ENCODE results near the gene MAPKAPK2.
A peak's percentile ranks its signal among the peaks of the same experiment; 100 is the strongest.

MAPKAPK2 gene

DNA sequence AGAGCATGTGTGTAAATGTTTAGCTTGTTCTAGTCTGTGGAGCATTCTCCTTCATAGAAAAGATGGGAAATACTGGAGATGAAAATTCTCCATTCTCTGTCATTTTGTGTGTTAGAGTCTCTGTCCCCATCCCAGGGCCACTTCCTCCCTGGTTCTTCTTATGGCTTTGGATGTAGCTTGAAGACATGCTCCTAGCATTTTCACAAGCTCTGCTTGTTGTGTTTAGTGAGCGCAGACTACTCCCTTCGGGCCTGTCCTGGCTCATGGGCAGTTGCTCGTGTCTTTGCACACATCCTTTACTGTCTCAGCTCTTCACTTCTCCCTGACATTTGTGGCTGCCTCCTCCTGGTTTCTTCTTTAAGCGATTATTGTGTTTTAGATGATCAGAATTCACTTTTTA lies 30.4 kb downstream of the MAPKAPK2 start:
- Histone ChIP-seq H4K20me1 (ENCODE audit: insufficient read depth) (no peaks in the 10 kb centered on the region), H3K4me2 (peak overlapping the region; percentile 64), H3K4me1 (ENCODE audit: low read depth, poor library complexity, severe bottlenecking) (peaks cover 98% of the 10 kb centered on the region)

DNA sequence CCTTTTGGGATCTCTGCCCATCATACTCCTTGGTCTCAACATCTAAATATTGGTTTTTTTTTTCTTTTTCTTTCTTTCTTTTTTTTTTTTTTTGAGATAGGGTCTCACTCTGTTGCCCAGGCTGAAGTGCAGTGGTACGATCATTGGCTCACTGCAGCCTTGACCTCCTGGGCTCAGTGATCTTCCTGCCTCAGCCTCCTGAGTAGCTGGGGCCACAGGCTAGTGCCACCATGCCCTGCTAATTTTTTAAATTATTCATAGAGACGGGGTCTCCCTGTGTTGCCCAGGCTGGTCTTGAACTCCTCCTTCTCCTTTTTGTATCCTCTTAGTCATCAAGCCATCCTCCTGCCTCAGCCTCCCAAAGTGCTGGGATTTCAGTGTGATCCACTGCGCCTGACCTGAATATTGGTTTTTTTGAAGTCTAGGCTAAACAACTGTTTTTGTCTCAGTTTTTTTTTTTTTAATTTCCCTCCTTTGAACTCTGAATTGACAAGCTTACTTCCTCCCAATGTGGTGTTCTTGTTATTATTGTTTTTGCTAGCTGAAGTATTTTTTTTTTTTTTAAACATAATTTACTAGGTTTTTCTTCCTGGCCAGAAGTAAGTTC lies 30.9 kb downstream of the MAPKAPK2 start:
- no peak overlapping the region for H2AFZ ChIP-seq (ENCODE audit: low read depth)
- H3K27ac ChIP-seq = no peak overlapping the region
- peaks cover 98% of the 10 kb centered on the region for H3K4me1 ChIP-seq (ENCODE audit: low read depth, poor library complexity, severe bottlenecking)
- H3K36me3 ChIP-seq (ENCODE audit: insufficient read depth) = no peaks in the 10 kb centered on the region
- H3K4me3 ChIP-seq (IDR thresholded peaks at IDR 0.05; ENCODE audit: insufficient read depth, low read depth, low read length) = no peak overlapping the region
- TF ChIP-seq, protein P1, sequence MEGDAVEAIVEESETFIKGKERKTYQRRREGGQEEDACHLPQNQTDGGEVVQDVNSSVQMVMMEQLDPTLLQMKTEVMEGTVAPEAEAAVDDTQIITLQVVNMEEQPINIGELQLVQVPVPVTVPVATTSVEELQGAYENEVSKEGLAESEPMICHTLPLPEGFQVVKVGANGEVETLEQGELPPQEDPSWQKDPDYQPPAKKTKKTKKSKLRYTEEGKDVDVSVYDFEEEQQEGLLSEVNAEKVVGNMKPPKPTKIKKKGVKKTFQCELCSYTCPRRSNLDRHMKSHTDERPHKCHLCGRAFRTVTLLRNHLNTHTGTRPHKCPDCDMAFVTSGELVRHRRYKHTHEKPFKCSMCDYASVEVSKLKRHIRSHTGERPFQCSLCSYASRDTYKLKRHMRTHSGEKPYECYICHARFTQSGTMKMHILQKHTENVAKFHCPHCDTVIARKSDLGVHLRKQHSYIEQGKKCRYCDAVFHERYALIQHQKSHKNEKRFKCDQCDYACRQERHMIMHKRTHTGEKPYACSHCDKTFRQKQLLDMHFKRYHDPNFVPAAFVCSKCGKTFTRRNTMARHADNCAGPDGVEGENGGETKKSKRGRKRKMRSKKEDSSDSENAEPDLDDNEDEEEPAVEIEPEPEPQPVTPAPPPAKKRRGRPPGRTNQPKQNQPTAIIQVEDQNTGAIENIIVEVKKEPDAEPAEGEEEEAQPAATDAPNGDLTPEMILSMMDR (conservative IDR thresholded peaks at IDR 0.05; ENCODE audit: low read depth, low read length) = no peak
- no peaks in the 10 kb centered on the region for H4K20me1 ChIP-seq (ENCODE audit: insufficient read depth)
- H3K9ac ChIP-seq = no peak overlapping the region
- H3K79me2 ChIP-seq (ENCODE audit: insufficient read depth, low read depth) = peaks cover 4% of the 10 kb centered on the region; the same call in 1 of the 2 replicates
- H3K27me3 ChIP-seq (ENCODE audit: insufficient read depth, low read depth) = no peaks in the 10 kb centered on the region
- peak overlapping the region; percentile 64 for H3K4me2 ChIP-seq

More for the DNA sequence above, 30.4 kb downstream of the MAPKAPK2 start:
- peaks cover 4% of the 10 kb centered on the region; the same call in 1 of the 2 replicates for H3K79me2 ChIP-seq (ENCODE audit: insufficient read depth, low read depth)
- H3K4me3 ChIP-seq (IDR thresholded peaks at IDR 0.05; ENCODE audit: insufficient read depth, low read depth, low read length) = no peak overlapping the region
- no peak overlapping the region for H2AFZ ChIP-seq (ENCODE audit: low read depth)
- TF ChIP-seq, protein P1 (conservative IDR thresholded peaks at IDR 0.05; ENCODE audit: low read depth, low read length) = no peak
- H3K27me3 ChIP-seq (ENCODE audit: insufficient read depth, low read depth) = no peaks in the 10 kb centered on the region
- no peak overlapping the region for H3K9ac ChIP-seq
- H3K36me3 ChIP-seq (ENCODE audit: insufficient read depth) = no peaks in the 10 kb centered on the region
- H3K27ac ChIP-seq = no peak overlapping the region

DNA sequence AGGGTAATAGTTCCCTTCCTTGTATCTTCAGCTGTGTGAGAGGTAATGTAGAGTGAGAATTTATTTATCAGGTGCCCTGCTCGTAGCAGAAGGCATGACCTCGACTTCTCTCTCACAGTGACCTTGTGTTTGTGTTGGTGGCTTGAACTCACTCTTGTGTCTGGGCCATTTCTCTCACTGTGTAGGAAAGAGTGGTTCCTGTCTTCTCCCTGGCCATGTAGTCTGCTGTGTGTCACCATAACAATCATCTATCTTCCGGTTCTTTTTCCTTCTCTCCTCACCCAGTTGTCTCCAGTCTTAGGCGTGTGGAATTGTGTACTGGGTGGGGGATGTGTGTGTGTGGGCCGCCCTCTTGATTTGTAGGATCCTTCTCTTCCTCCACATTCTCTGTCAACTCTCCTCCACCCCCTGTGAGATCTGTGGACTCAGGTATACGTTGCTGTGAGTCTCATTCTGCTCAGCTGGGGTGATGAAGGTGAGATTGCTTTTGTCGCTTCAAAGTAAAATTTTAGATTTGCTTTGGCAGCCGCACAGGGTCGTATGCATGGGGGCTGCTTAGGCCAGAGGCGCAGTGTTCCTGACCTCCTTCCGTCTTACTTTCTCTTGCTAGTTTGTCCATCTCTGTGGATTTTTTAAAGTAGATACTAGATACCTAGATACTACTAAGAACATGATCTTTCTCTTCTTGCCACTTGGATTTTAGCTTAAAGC lies 31.6 kb downstream of the MAPKAPK2 start:
- Histone ChIP-seq H3K27me3 (ENCODE audit: insufficient read depth, low read depth) (no peaks in the 10 kb centered on the region), H3K36me3 (ENCODE audit: insufficient read depth) (no peaks in the 10 kb centered on the region), H3K4me3 (IDR thresholded peaks at IDR 0.05; ENCODE audit: insufficient read depth, low read depth, low read length) (no peak overlapping the region), H3K9ac (no peak overlapping the region), H3K4me2 (peak overlapping the region; percentile 64), H2AFZ (ENCODE audit: low read depth) (no peak overlapping the region), H3K79me2 (ENCODE audit: insufficient read depth, low read depth) (peaks cover 4% of the 10 kb centered on the region; the same call in 1 of the 2 replicates), H4K20me1 (ENCODE audit: insufficient read depth) (no peaks in the 10 kb centered on the region), H3K4me1 (ENCODE audit: low read depth, poor library complexity, severe bottlenecking) (peaks cover 91% of the 10 kb centered on the region), H3K27ac (peak overlapping the region; percentile 37)
- TF ChIP-seq, protein P1 (conservative IDR thresholded peaks at IDR 0.05; ENCODE audit: low read depth, low read length) = no peak

DNA sequence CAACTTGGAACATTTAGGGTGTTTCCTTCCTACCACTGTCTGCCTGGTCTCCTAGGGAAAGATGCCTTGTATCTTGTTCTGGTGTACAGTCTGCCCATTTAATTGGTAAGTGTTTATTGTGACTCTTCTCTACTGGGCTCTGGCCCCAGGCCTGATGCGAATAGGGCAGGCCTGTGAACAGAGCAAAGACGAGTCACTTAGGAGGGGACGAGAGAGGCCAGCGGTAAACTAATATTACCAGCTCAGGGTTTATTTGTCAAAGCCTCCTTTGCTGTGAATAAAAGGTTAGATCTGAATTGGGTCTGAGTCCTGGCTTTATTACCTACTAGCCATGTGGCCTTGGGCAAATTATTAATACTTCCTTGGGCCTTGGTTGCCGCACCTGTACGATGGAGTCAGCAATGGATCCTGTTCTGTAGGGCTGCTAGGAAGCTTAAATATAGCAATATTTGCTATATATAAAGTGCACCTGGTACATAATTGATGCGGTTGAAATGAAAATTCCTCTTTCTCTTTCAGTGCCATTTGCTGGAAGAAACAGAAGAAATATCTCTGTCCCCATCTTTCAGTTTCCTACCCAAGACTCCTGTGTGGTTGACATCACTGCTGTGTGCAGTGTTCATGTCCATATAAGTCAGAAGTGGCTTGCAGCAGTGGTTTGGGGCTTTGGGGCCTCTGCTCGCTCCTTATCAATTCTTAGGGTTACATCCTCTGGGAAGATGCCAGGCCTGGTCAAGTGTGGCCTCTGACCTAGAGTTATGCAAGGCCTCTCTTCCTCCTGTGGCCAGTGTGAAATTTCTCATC lies 32.4 kb downstream of the MAPKAPK2 start:
- Histone ChIP-seq H3K4me3 (IDR thresholded peaks at IDR 0.05; ENCODE audit: insufficient read depth, low read depth, low read length) (no peak overlapping the region), H3K27me3 (ENCODE audit: insufficient read depth, low read depth) (no peaks in the 10 kb centered on the region), H3K79me2 (ENCODE audit: insufficient read depth, low read depth) (peaks cover 4% of the 10 kb centered on the region; the same call in 1 of the 2 replicates), H3K4me1 (ENCODE audit: low read depth, poor library complexity, severe bottlenecking) (peaks cover 83% of the 10 kb centered on the region), H3K27ac (peak overlapping the region; percentile 37), H3K9ac (no peak overlapping the region), H3K36me3 (ENCODE audit: insufficient read depth) (no peaks in the 10 kb centered on the region), H3K4me2 (peak overlapping the region; percentile 64), H4K20me1 (ENCODE audit: insufficient read depth) (no peaks in the 10 kb centered on the region), H2AFZ (ENCODE audit: low read depth) (no peak overlapping the region)
- TF ChIP-seq, protein P1 (conservative IDR thresholded peaks at IDR 0.05; ENCODE audit: low read depth, low read length) = no peak

Measured in KMS-11 (cell line).